Fibroblast of skin of right biceps (primary cell): ENCODE data around the gene DDX31.
"Not testable (repeated sequence)": the region's sequence is repeated elsewhere in the genome, so short reads cannot be mapped to it uniquely, and the experiment has no call there.

Source experiments
- DNase-seq: peaks from one replicate; pipeline ENCODE4 v3.0.0-alpha.2; 2013

The DDX31 gene

DNA sequence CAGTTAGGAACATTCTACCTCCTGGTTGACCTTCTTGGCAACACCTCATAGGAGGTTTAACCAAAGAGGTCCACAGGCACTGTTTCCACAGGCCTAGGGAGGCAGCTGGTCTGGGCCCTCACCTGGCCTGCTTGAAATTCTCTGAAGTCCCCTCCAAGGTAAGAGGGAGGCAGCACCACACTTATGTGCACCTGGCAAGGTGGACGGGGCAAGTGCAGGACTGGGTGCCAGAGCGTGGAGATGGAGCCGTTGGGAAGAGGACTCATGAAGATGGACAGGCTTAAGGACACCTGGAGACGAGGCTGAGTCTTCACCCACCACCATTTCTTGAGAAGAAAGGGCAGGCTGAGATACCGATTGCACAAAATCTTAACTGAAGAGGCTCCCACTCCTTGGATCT lies 94.0 kb downstream of the DDX31 start:
- no peak for DNase-seq

DNA sequence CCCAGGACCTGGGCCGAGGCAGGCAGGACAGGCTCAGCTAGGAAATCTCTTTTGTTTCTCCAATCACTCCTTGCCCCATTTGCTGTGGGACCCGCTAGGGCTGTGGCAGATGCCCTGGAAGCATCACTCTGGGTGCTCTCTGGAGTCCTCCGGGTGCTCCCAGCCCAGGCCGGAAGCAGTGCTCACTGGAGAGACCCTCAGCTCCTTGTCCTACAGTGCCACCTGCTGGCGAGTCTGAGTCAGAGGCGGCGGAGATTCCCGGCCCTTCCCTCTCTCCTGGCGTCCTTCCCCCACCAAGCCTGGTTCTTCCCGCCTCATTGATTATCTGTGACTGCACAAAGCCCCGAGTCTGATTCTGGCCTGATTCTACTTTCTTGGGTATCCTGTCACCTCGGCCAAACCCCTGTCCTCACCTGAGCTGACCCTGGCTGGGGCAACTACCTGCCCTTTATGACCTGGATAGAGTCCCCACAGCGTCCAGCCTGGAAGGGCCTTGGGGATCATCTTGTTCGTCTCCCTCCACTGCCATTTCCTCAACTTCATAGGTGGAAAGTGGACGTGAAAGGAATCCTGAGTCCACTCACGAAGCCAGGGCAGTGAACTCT lies 94.7 kb downstream of the DDX31 start:
- peak; percentile 74 for DNase-seq

DNA sequence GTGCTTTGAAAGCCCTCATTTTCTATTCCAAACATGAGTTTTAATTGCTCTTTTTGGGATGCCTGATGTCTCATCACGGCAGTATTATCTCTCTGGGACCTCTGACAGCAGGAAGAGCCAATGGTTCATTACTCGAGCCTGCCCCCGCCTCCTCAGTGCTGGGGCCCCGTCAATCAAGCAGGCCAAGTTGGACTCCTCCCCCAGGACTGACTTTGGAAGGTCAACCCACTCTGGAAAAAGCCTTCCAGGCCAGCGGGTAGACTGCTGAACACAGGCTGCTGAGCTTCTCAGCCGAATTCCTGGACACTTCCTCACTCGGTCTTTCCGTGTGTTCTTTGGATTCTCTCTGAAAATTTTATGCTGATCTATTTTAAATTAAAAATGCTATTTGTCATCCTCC lies 96.9 kb downstream of the DDX31 start:
- DNase-seq = peak; percentile 10

DNA sequence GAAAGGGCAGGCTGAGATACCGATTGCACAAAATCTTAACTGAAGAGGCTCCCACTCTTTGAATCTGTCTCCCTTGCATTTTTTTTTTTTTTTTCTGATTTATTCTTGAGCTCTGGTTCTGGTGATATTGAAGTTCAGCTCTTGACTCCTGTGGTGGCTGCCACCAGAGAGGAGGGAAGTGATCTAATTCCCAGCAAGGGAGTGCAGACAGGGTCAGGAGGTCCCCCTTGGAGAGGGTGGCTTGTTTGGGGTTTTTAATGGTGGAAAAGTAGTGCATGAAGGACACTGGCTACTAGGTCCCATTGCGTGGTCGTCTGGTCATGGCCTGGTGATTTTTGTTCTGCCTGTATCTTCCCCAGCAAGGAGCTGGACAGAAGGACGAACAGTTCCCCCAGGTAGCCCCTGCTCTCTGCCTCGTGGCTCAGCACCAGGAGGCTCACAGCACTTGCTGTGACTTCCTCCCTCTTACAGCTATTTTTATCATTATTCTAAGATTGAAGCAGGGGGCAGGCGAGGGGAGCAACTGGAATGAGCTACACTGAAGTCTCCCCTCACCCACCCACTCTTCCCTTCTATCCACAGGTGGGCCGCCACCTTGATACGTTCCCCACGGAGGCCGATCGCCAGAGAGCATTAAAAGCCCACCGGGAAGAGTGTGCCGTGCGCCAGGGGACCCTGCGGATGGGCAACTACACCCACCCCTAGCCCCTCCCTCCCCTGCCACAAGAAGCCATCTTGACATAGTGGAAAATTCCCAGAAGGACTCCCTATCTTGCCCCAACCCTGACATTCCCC lies 97.8 kb downstream of the DDX31 start:
- no peak for DNase-seq

DNA sequence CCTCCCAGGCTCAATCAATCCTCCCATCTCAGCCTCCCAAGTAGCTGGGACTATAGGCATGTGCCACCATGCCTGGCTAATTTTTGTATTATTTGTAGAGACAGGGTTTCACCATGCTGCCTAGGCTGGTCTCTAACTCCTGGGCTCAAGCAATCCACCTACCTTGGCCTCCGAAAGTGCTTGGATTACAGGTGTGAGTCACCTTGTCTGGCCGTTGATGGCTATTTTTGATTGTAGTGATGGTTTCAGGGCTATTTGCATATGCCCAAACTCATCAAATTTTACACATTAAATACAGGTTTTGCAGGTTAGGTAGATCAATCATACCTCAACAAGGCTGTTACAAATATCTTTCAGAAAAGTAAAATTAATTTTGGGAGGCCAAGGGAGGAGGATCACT lies 101.0 kb downstream of the DDX31 start:
- not testable (repeated sequence) for DNase-seq

- no peak for DNase-seq
These were observed 105.3 kb downstream of the DDX31 start for GRCh38 chr9:132564526-132564925.

- DNase-seq = no peak
These were observed 107.5 kb downstream of the DDX31 start for GRCh38 chr9:132562306-132562573.

DNA sequence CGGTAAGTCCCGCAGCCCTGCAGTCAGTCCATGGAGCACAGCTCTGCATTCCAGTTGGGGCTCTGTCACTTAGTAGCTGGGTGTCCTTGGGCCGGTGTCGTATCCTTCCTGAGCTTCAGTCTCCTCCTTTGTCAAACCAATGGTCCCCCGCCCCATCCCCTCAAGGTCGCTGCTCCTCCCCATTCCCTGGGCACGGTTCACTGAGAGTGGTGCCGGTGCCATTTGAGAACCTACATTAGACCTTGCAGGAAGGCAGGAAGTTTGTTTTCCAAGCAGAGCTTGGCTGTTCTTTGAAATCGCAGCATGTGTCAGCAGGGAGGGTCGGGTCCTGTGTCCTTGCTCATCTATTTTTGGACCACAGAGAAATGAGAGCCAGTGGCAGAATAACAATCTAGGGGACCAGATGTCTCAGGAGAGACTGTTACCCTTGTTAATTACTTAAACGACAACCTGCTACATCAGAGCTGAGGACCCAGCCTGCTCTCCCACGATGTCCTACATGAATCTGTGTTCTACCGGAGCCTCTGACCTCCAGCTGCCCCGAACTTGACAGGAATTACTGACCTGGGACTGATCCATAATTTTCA lies 109.1 kb downstream of the DDX31 start:
- DNase-seq = no peak

DNA sequence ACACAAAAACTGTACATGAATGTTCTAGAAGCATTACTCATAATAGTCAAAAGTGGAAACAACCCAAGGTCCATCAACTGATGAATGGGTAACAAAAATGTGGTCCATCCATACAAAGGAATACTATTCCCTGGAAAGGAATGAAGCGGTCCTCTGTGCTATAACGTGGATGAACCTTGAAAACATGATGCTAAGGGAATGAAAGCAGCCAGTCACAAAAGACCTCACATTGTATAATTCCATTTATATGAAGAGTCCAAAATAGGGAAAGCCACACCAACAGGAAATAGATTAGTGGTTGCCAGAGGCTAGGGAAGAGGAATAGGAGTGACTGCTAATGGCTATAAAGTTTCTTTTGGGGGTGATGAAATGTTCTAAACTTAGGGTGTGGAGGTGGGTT lies 110.1 kb downstream of the DDX31 start:
- no peak for DNase-seq

DNA sequence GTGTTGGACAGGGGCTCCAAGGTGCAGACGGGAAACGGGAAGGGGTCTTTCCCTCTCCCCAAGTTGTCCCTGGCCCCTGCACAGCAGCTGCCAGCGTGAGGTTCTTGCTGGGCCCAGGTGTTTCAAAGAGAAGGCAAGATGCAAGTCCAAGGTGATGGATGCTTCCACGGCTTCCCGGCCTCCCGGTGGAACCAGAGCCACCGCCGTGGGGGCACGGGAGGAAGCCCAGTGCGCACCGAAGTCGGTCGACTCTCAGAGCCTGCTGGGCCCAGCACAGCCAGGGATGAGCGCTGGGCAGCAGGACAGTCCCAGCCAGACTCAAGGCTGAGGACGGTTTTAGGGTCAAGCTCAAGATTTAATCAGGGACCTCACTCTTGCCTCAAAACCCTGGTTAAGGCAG lies 112.6 kb downstream of the DDX31 start:
- no peak for DNase-seq

DNA sequence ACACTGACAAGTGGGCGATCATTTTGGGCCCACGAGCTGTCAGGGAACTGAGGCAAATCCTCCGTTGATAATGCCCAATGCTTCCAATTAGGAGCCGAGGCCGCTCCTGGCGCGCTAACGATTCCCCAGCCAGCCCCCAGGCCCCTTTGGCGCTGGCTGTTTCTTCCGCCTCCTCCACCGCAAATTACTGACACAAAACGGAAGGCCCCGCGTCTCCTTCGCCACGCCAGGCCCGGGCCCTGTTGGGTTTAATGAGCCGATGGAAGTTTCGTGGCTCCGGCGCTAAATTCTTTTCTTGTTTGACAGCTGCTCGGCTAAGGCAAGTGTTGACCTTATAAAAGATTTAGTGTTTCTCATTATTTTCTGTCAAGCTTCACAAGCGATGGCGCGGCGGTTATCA lies 113.1 kb downstream of the DDX31 start:
- DNase-seq = no peak

DNA sequence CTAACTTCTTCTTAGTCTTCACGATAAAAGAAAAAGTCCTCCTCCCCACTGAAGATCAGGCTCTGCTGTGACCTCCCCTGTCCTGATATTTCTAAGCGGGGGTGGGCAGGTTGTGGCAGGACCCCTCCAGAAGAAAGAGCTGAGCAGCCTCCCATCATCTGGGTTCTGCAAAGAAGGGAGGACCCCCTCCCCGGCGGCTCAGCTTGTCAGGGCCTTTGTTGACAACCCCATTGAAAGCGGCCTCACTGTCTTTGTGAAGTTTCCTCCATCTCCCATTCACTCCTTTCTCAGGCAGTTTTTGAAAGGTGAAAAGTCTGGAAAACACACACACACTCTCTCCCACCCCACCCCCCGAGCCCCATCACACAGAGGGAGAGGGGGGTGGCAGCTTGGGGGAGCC lies 113.5 kb downstream of the DDX31 start:
- DNase-seq = no peak

DNA sequence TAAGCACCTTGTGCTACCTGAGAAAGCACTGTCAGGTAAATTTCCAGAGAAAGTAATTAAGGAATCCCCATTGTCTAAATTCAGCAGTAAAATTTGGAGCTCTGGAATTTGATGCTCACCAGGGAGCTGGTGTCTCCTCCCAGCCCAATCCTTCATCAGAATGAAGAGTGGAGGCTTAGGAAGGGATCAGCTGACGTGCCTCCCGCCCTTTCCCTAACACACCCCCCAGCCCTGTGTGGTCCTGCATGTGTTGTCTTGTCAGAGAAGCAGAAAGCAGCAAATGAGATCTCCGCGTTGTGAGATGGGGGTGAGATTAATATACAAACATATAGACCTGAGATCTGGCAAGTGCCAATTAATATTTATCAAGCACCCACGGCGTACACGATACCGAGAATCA lies 114.3 kb downstream of the DDX31 start:
- DNase-seq = no peak

GRCh38 chr9:132554755-132555154 lies 115.0 kb downstream of the DDX31 start:
- no peak for DNase-seq

DNA sequence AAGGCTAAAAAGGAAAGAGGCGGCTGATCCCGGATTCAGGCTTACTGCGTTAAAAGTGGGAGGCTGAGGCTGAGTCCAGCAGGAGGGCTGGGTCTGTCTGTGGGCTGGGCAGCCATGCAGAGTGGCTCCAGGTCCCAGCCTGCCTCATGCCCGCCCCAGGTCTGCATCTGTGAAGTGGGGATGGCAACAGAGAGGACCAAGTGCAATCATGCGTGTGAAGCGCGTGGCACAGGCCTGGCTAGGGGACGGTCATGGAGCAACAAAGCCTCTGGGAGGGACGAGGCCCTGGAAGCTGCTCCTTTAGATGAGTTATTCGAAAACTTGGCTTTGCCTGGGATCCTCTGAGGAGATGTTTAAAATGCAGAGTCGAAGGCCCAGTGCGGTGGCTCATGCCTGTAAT lies 117.7 kb downstream of the DDX31 start:
- DNase-seq = no peak

GRCh38 chr9:132551556-132551955 lies 118.2 kb downstream of the DDX31 start:
- DNase-seq = no peak

GRCh38 chr9:132548751-132549640 lies 120.8 kb downstream of the DDX31 start:
- DNase-seq = peak; percentile 46

DNA sequence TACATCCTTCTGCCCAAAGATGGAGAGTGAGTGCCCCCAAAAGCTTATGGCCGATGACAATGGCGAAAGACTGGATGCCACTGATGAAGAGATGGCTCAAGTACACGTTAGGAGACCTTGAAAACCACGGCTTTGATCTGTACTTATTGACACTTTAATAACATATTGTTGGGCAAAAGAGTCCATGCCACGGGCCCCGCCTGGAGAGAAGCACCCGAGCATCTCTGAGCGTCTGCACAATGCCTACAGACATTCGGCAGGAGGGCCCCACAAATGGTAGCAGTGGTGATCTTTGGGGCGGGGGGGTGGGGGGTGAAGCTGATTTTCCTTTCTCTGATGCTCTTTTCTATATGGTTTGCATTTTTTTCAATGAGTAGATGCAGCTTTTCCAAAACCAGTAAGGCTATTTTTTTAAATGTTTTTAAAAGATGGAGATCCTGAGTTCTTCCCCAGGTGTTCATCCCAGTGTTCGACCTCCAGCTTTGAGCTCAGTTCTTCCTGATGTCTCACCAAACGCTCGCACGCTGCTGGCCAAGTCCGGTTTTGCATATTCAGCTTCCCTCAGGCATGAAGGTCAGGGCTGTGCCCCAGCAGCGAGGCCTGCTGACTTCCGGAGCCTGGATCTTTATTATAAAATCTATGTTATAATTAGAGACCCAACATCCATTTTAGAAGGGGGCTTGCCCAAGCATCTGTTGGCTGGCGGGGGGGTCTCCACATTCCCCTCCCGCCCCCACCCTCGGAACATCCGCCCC lies 121.6 kb downstream of the DDX31 start:
- DNase-seq = no peak

DNA sequence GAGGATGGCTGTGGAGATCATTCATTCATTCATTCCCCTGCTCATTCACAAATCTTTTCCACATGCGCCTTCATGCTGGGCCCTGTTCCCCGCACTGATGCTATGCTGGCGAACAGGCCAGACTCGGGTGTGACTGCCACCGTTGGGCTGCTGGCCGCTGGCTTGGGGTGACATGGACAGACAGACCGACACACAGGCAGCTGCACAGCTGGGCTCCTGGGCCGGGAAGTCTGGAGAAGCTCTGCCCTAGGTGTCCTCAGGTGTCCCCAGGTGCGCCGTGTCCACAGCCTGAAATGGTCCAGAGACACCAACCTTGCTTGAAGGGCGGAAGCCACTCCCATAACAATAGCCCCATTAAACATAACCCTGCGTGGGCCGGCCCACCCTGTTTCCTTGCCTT lies 122.3 kb downstream of the DDX31 start:
- no peak for DNase-seq

DNA sequence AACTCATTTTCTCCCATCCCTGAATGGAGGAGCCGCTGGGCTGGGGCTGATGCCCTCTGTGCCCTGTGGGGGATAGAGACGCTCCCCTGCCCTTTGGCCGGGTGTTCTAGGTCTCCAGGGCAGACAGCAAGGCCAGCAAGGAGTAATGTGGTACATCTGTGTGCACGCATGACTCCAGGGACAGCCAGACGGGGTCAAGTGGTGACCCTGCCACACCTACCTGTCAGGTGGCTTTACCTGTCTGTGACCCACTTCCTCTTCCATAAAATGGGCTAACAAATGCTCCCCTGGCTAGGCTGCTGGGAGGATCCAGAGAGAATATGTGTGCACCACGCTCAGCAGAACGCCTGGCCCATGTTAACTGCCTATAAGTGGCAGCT lies 122.7 kb downstream of the DDX31 start:
- no peak for DNase-seq

GRCh38 chr9:132546148-132547051 lies 123.4 kb downstream of the DDX31 start:
- peak; percentile 50 for DNase-seq

DNA sequence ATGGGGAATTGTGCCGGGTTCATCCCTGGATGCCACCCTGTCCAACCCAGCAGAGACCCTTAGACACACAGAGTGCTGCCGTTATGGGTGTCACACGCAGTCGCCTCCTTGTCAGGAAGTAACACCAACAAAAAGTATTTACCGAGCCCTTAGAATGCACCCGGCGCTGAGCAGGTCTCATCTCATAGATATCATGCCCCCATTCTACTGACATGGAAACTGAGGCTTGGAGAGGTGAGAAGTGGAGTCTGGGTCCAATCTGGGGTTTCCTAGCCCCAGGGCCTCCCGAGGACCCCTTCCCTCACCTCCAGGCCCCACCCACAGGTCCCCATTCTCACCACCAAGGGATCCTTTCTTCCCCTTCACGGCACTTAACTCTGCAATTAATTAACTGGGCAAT lies 124.2 kb downstream of the DDX31 start:
- no peak for DNase-seq
